Hepatocyte (in vitro differentiated cells): ENCODE measurements around the gene GCH1. TPM values are rescaled to one million over a fixed set of nuclear protein-coding genes. Genes with fewer than 3 reads are reported as not detected.

Source experiments
- DNase-seq: peaks from one replicate; pipeline ENCODE4 v3.0.0-alpha.2; 2016; ENCODE audit warnings: low spot score
- H2AFZ ChIP-seq: fragments of 200-600 bp; sonication (generic); 2 replicates; pipeline ENCODE4 v1.6.0; 2016; ENCODE audit warnings: antibody characterized with exemption, mild to moderate bottlenecking
- H3K27ac ChIP-seq: fragments of 200-600 bp; sonication (generic); 2 replicates; pipeline ENCODE4 v1.5.1; 2016; ENCODE audit warnings: mild to moderate bottlenecking
- H3K27me3 ChIP-seq: fragments of 200-600 bp; sonication (generic); 2 replicates; pipeline ENCODE4 v1.6.1; 2016
- H3K36me3 ChIP-seq: fragments of 200-600 bp; sonication (generic); replicated peaks from 2 replicates; pipeline ENCODE4 v1.5.1; 2016; ENCODE audit warnings: low read depth; ENCODE audit not compliant: insufficient read depth
- H3K4me1 ChIP-seq: fragments of 200-600 bp; sonication (generic); 2 replicates; pipeline ENCODE4 v1.5.1; 2016; ENCODE audit warnings: mild to moderate bottlenecking, moderate library complexity; ENCODE audit not compliant: insufficient read depth
- H3K4me2 ChIP-seq: fragments of 200-600 bp; sonication (generic); 2 replicates; pipeline ENCODE4 v1.6.0; 2016
- H3K4me3 ChIP-seq: fragments of 200-600 bp; sonication (generic); 2 replicates; pipeline ENCODE4 v1.5.1; 2016; ENCODE audit warnings: mild to moderate bottlenecking
- H3K79me2 ChIP-seq: fragments of 200-600 bp; sonication (generic); 2 replicates; pipeline ENCODE4 v1.6.0; 2017; ENCODE audit warnings: mild to moderate bottlenecking
- H3K9me2 ChIP-seq: fragments of 200-600 bp; sonication (generic); replicated peaks from 2 replicates; pipeline ENCODE4 v1.6.0; 2017; ENCODE audit warnings: mild to moderate bottlenecking; ENCODE audit not compliant: insufficient read depth
- H3K9me3 ChIP-seq: fragments of 200-600 bp; sonication (generic); 2 replicates; pipeline ENCODE4 v1.5.1; 2016; ENCODE audit warnings: low read depth, mild to moderate bottlenecking
- H4K20me1 ChIP-seq: fragments of 200-600 bp; sonication (generic); 2 replicates; pipeline ENCODE4 v1.6.0; 2016; ENCODE audit warnings: mild to moderate bottlenecking; ENCODE audit not compliant: insufficient read depth, poor library complexity, severe bottlenecking
- EZH2 ChIP-seq: fragments of 200-600 bp; sonication (generic); IDR thresholded peaks from 2 replicates; pipeline ENCODE4 v1.6.1; 2016; ENCODE audit warnings: antibody characterized with exemption, mild to moderate bottlenecking, borderline replicate concordance
- EZH2phosphoT487 ChIP-seq: fragments of 200-600 bp; sonication (generic); IDR thresholded peaks from one replicate; pipeline ENCODE4 v1.6.1; 2018; ENCODE audit warnings: antibody characterized with exemption, mild to moderate bottlenecking, low read depth, moderate library complexity; ENCODE audit not compliant: unreplicated experiment, severe bottlenecking
- WGBS: methylation state at CpG from one replicate; pipeline ENCODE4 v1.1.6; 2016; ENCODE audit warnings: low lambda C conversion rate; ENCODE audit errors: missing lambda C conversion rate; 5-methylcytosine and 5-hydroxymethylcytosine counted together
- polyA plus RNA-seq: library from polyadenylated mRNA; unstranded; fragments of >200 nt; fragmentation: Nextera tagmentation; extraction: Ambion mirVana; gene quantifications from 2 replicates; pipeline ENCODE4 v1.2.1, GENCODE V29; 2016
- total RNA-seq: library from RNA; depleted of rRNA; stranded (reverse); fragments of >200 nt; gene quantifications from 2 replicates; pipeline ENCODE4 v1.2.3, GENCODE V29; 2014
- TF ChIP-seq, protein P1 (sequence below): fragments of 200-600 bp; sonication (generic); IDR thresholded peaks from 2 replicates; pipeline ENCODE4 v1.5.1; 2016; ENCODE audit warnings: antibody characterized with exemption, mild to moderate bottlenecking; ENCODE audit not compliant: poor library complexity

The GCH1 gene
- total and polyA plus RNA-seq, 2 experiments from 2014 or later = 19.3 to 29.9 TPM

DNA sequence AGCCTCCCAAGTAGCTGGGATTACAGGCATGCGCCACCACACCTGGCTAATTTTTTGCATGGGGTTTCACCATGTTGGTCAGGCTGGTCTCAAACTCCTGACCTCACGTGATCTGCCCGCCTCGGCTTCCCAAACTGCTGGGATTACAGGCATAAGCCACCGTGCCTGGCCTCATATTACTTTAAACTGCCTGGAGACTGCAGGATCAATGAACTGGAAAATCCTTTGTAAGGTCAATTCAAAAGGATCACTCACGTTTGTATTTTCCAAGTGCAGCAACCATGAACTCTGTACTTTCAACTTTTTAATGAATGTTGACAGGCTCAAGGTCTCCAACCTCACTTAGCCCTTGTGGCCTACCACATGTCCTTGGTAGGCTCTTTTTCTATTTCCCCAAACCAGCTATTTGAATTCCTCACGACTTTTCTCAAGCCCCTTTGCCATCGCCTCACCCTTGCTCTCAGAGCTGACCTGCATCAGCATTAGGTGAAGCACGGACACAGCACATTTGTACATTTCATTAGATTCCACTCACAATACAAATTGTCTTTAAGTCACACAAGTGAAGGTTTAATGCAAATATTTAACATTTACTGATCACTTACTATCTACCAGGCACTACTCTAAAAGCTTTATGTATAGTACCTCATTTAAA is 42.2 kb upstream of the GCH1 start:
- 89% methylated on average over 9 of the region's 9 CpGs for WGBS
- no peaks in the 10 kb centered on the region for H3K4me1 ChIP-seq
- TF ChIP-seq EZH2 (no peak), EZH2phosphoT487 (no peak)
- TF ChIP-seq, protein P1, sequence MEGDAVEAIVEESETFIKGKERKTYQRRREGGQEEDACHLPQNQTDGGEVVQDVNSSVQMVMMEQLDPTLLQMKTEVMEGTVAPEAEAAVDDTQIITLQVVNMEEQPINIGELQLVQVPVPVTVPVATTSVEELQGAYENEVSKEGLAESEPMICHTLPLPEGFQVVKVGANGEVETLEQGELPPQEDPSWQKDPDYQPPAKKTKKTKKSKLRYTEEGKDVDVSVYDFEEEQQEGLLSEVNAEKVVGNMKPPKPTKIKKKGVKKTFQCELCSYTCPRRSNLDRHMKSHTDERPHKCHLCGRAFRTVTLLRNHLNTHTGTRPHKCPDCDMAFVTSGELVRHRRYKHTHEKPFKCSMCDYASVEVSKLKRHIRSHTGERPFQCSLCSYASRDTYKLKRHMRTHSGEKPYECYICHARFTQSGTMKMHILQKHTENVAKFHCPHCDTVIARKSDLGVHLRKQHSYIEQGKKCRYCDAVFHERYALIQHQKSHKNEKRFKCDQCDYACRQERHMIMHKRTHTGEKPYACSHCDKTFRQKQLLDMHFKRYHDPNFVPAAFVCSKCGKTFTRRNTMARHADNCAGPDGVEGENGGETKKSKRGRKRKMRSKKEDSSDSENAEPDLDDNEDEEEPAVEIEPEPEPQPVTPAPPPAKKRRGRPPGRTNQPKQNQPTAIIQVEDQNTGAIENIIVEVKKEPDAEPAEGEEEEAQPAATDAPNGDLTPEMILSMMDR = no peak
- no peaks in the 10 kb centered on the region for H3K27me3 ChIP-seq
- no peaks in the 10 kb centered on the region for H3K9me3 ChIP-seq
- no peaks in the 10 kb centered on the region for H3K79me2 ChIP-seq
- H3K4me2 ChIP-seq = no peak overlapping the region
- H4K20me1 ChIP-seq = no peaks in the 10 kb centered on the region
- no peaks in the 10 kb centered on the region for H3K9me2 ChIP-seq
- no peaks in the 10 kb centered on the region for H3K36me3 ChIP-seq
- no peak overlapping the region for H3K27ac ChIP-seq
- no peak overlapping the region for H2AFZ ChIP-seq
- no peak overlapping the region for H3K4me3 ChIP-seq
- DNase-seq = no peak

DNA sequence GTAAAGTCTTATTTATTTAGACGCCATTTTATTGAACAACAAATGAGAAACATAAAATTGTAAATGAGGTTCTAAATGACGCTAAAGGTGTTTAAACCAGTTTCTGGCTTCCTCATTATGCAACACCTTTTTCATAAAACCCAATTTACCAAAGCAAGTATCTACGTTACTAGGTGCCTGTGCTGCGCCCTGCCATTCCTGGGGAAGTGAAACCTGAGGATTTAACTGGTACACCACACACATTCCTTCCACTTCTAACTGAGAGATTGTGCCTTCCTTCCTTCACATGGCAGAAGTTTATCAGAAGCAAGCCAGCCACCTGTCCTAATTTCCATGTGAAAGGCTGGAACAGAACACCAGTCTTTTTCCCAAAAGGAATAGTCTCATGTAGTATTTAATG is 40.3 kb upstream of the GCH1 start:
- Histone ChIP-seq H3K36me3 (no peaks in the 10 kb centered on the region), H3K79me2 (no peaks in the 10 kb centered on the region), H3K4me1 (no peaks in the 10 kb centered on the region), H2AFZ (no peak overlapping the region), H3K9me3 (no peaks in the 10 kb centered on the region), H3K27ac (no peak overlapping the region), H4K20me1 (no peaks in the 10 kb centered on the region), H3K4me3 (no peak overlapping the region), H3K27me3 (no peaks in the 10 kb centered on the region), H3K9me2 (no peaks in the 10 kb centered on the region), H3K4me2 (no peak overlapping the region)
- WGBS = over 99% methylated on average over 4 of the region's 4 CpGs
- TF ChIP-seq EZH2phosphoT487 = no peak
- no peak for TF ChIP-seq EZH2
- TF ChIP-seq, protein P1 = no peak
- no peak for DNase-seq

DNA sequence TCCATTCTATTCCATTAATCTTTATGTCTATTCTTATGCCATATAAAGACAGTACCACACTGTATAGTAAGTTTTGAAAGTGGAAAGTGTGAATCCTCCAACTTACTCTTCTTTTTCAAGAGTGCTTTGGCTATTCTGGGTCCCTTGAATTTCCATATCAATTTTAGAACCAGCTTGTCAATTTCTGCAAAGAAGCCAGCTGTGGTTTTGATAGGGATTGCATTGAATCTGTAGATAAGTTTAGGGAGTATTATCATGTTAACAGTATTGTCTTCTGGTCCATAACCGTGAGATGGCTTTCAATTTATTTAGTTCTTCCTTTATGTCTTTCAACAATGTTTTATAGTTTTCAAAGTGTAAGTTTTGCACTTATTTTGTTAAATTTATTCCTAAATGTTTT is 34.2 kb upstream of the GCH1 start:
- Histone ChIP-seq H3K79me2 (no peaks in the 10 kb centered on the region), H3K27ac (no peak overlapping the region), H3K36me3 (no peaks in the 10 kb centered on the region), H3K27me3 (no peaks in the 10 kb centered on the region), H3K4me1 (no peaks in the 10 kb centered on the region), H2AFZ (no peak overlapping the region), H3K4me2 (no peak overlapping the region), H3K4me3 (no peak overlapping the region), H3K9me3 (no peaks in the 10 kb centered on the region), H3K9me2 (no peaks in the 10 kb centered on the region), H4K20me1 (no peaks in the 10 kb centered on the region)
- WGBS = 93% methylated on average over 1 of the region's 1 CpG
- no peak for TF ChIP-seq EZH2
- no peak for TF ChIP-seq EZH2phosphoT487
- TF ChIP-seq, protein P1 = no peak
- DNase-seq = no peak

DNA sequence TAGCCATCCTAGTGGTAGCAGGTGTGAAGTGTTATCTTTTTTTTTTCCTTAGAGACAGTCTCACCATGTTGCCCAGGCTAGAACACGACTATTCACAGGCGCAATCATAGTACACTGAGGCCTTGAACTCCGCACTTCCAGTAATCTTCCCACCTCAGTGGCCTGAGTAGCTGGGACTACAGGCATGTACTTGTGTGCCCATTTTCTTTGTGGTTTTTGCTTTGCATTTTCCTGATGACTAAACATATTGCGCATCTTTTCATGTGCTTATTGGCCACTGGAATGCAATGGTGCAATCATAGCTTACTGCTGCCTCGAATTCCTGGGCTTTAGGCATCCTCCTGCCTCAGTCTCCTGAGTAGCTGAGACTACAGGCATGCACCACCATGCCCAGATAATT is 33.3 kb upstream of the GCH1 start:
- Histone ChIP-seq H3K4me3 (no peak overlapping the region), H3K4me2 (no peak overlapping the region), H3K27me3 (no peaks in the 10 kb centered on the region), H3K4me1 (no peaks in the 10 kb centered on the region), H3K9me3 (no peaks in the 10 kb centered on the region), H3K9me2 (no peaks in the 10 kb centered on the region), H3K79me2 (no peaks in the 10 kb centered on the region), H3K27ac (no peak overlapping the region), H3K36me3 (no peaks in the 10 kb centered on the region), H4K20me1 (no peaks in the 10 kb centered on the region), H2AFZ (no peak overlapping the region)
- 96% methylated on average over 5 of the region's 5 CpGs for WGBS
- no peak for DNase-seq
- no peak for TF ChIP-seq EZH2
- no peak for TF ChIP-seq EZH2phosphoT487
- TF ChIP-seq, protein P1 = no peak
